GM19324 (cell line): ENCODE results near the gene GLIPR1L1.
"Not testable (repeated sequence)": the region's sequence is repeated elsewhere in the genome, so short reads cannot be mapped to it uniquely, and the experiment has no call there.

Source experiments
- ATAC-seq: cut with Tn5 transposase; IDR thresholded peaks from one replicate; pipeline ENCODE4 v1.9.1; 2021; ENCODE audit warnings: mild to moderate bottlenecking, moderate library complexity; ENCODE audit not compliant: unreplicated experiment, low FRiP score

Gene GLIPR1L1

GRCh38 chr12:75346215-75346614 is 11.7 kb downstream of the GLIPR1L1 start:
- ATAC-seq, result not testable (repeated sequence)

- ATAC-seq, result no peak
Observed at GRCh38 chr12:75349946-75350345, 15.5 kb downstream of the GLIPR1L1 start.

- ATAC-seq, result no peak
Observed at GRCh38 chr12:75350413-75350812, 15.9 kb downstream of the GLIPR1L1 start.

GRCh38 chr12:75354011-75354410 is 19.5 kb downstream of the GLIPR1L1 start:
- no peak for ATAC-seq

- ATAC-seq, result no peak
Observed at GRCh38 chr12:75360920-75361319, 26.4 kb downstream of the GLIPR1L1 start.

GRCh38 chr12:75361408-75361807 is 26.9 kb downstream of the GLIPR1L1 start:
- no peak for ATAC-seq

- ATAC-seq, result no peak
Observed at GRCh38 chr12:75364919-75365318, 30.4 kb downstream of the GLIPR1L1 start.

- ATAC-seq, result peak; percentile 66
Observed at GRCh38 chr12:75366629-75367028, 32.2 kb downstream of the GLIPR1L1 start.

GRCh38 chr12:75374971-75375370 is 40.5 kb downstream of the GLIPR1L1 start:
- no peak for ATAC-seq

- no peak for ATAC-seq
Observed at GRCh38 chr12:75378354-75378753, 43.9 kb downstream of the GLIPR1L1 start.

GRCh38 chr12:75389061-75389460 is 54.6 kb downstream of the GLIPR1L1 start:
- no peak for ATAC-seq

- no peak for ATAC-seq
Observed at GRCh38 chr12:75389706-75390105, 55.2 kb downstream of the GLIPR1L1 start.

- no peak for ATAC-seq
Observed at GRCh38 chr12:75390156-75390898, 55.9 kb downstream of the GLIPR1L1 start.

GRCh38 chr12:75390899-75391538 is 56.5 kb downstream of the GLIPR1L1 start, which contains the start of gene GLIPR1L2:
Gene GLIPR1L2, plus strand, starts transcription at chr12:75391089. Its CDS starts 28 bp downstream, at chr12:75391117.
- ATAC-seq, result peak; percentile 99

GRCh38 chr12:75404231-75404630 is 69.8 kb downstream of the GLIPR1L1 start:
- ATAC-seq, result no peak

- ATAC-seq, result no peak
Observed at GRCh38 chr12:75407683-75408082, 73.2 kb downstream of the GLIPR1L1 start.

- no peak for ATAC-seq
Observed at GRCh38 chr12:75409830-75410229, 75.4 kb downstream of the GLIPR1L1 start.

- ATAC-seq, result no peak
Observed at GRCh38 chr12:75414671-75415070, 80.2 kb downstream of the GLIPR1L1 start.

GRCh38 chr12:75419841-75420240 is 85.4 kb downstream of the GLIPR1L1 start:
- no peak for ATAC-seq
